ENCODE results near the gene BCAR3.

GRCh38 chr1:93638307-93638847 is 43.3 kb downstream of the BCAR3 start:
- TF ChIP-seq POLR2A (IDR thresholded peaks at IDR 0.05) = no peak
- TF ChIP-seq, protein P1, sequence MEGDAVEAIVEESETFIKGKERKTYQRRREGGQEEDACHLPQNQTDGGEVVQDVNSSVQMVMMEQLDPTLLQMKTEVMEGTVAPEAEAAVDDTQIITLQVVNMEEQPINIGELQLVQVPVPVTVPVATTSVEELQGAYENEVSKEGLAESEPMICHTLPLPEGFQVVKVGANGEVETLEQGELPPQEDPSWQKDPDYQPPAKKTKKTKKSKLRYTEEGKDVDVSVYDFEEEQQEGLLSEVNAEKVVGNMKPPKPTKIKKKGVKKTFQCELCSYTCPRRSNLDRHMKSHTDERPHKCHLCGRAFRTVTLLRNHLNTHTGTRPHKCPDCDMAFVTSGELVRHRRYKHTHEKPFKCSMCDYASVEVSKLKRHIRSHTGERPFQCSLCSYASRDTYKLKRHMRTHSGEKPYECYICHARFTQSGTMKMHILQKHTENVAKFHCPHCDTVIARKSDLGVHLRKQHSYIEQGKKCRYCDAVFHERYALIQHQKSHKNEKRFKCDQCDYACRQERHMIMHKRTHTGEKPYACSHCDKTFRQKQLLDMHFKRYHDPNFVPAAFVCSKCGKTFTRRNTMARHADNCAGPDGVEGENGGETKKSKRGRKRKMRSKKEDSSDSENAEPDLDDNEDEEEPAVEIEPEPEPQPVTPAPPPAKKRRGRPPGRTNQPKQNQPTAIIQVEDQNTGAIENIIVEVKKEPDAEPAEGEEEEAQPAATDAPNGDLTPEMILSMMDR (IDR thresholded peaks at IDR 0.05) = peak in 1 of 4 experiments; percentile 14

All from prostate gland (tissue), 2 donors.